Uterus (tissue), 2 donors: Measurements from ENCODE around the gene TTC17.

Experiments
- CTCF ChIP-seq, 4 experiments: fragments of 200-600 bp in 2 of 4; fragments of 450-650 bp in 2 of 4; sonication (generic) in 2 of 4; IDR thresholded peaks; one replicate each; pipeline ENCODE4 v1.5.1; 2016 to 2019; ENCODE audit warnings: antibody characterized with exemption in 4 of 4, mild to moderate bottlenecking in 2 of 4, moderate library complexity in 1 of 4
- POLR2A ChIP-seq, 2 donors: fragments of 450-650 bp; IDR thresholded peaks; one replicate each; pipeline ENCODE4 v1.6.1; 2016; ENCODE audit warnings: antibody characterized with exemption in 2 of 2, mild to moderate bottlenecking in 1 of 2, moderate library complexity in 1 of 2

GRCh38 chr11:43360361-43361032, 1.8 kb downstream of the TTC17 start:
- no peak for TF ChIP-seq POLR2A (IDR thresholded peaks at IDR 0.05)
- TF ChIP-seq CTCF (IDR thresholded peaks at IDR 0.05), result no peak
